ENCODE measurements around the gene TNIK. TPM values are rescaled to one million over a fixed set of nuclear protein-coding genes. Genes with fewer than 3 reads are reported as not detected.
A peak's percentile ranks its signal among the peaks of the same experiment; 100 is the strongest.

The TNIK gene
- total and polyA plus RNA-seq, 10 of the 15 experiments (the other 5 are each of a cell fraction or from before 2014, with no cell fraction given) = 13.9 to 74.3 (median 48.2) TPM

GRCh38 chr3:171446301-171446700, 13.9 kb downstream of the TNIK start:
- intact Hi-C loops (cut with micrococcal nuclease; ENCODE audit: unreplicated experiment) (no loop called here), in situ Hi-C loops (cut with MboI) (no loop called here)
- ATAC-seq (no peak), FAIRE-seq (no peak), DNase-seq (ENCODE audit: low read depth, low spot score) (no peak)
- Histone ChIP-seq H3K27me3 (replicated peaks in 1 of 2; ENCODE audit: control insufficient read depth in 2 of 2, insufficient read depth in 2 of 2, low read length in 1 of 2) (no peaks in the 10 kb centered on the region), H3K9me3 (replicated peaks; ENCODE audit: control insufficient read depth, insufficient read depth, low read length) (no peaks in the 10 kb centered on the region), H3K4me2 (ENCODE audit: control insufficient read depth, insufficient read depth) (peak overlapping the region; percentile 26; the same call in 1 of the 2 replicates), H3K27ac (ENCODE audit: control insufficient read depth, insufficient read depth) (peak overlapping the region; percentile 9; the same call in 1 of the 2 replicates), H3K79me2 (ENCODE audit: control insufficient read depth, insufficient read depth, low read length) (peaks cover 83% of the 10 kb centered on the region), H3K4me1 (ENCODE audit: control insufficient read depth, insufficient read depth, low read length) (peaks cover 33% of the 10 kb centered on the region), H3K36me3 (ENCODE audit: control insufficient read depth in 2 of 2, insufficient read depth in 2 of 2, low read length in 1 of 2) (0 out of 4 replicates have a peak, but pooled peaks cover 0 to 2% of the 10 kb centered on the region in 2 experiments), H3K4me3 (0 out of 2 replicates have a peak overlapping the region, but pooled peaks have one; percentile 1), H3K9ac (ENCODE audit: control insufficient read depth, insufficient read depth, low read length) (no peak overlapping the region), H2AFZ (ENCODE audit: control insufficient read depth, low read depth, low read length) (no peak overlapping the region), H4K20me1 (ENCODE audit: control insufficient read depth, insufficient read depth) (no peaks in the 10 kb centered on the region)
- ChIA-PET POLR2A (interaction anchor here (0.9 to 1.2 kb wide), 2 partner anchors 11 to 28 kb away, joined by 3 read pairs; no protein-coding TSS in a partner anchor), SMC1A (ENCODE audit: uncharacterized antibody, unreplicated experiment) (interaction anchor here (0.8 to 2.7 kb wide), 17 partner anchors 9 to 335 kb away, joined by 3 to 20 read pairs (median 4); no protein-coding TSS in a partner anchor), RAD21 (ENCODE audit: unreplicated experiment) (interaction anchor here (0.8 to 2.9 kb wide), 6 partner anchors 10 to 99 kb away, joined by 3 to 15 read pairs (median 6); no protein-coding TSS in a partner anchor), CTCF (interaction anchor here (1.0 to 1.8 kb wide), 6 partner anchors 9 to 283 kb away, joined by 3 to 6 read pairs (median 4); no protein-coding TSS in a partner anchor)
- TF ChIP-seq RUNX3 (IDR thresholded peaks at IDR 0.05; ENCODE audit: low read length) (no peak), TCF3 (IDR thresholded peaks at IDR 0.05; ENCODE audit: borderline replicate concordance, insufficient read depth, low read depth, low read length) (no peak), CHD1 (IDR thresholded peaks at IDR 0.05; ENCODE audit: low read depth, low read length) (no peak), KAT2A (conservative IDR thresholded peaks at IDR 0.05; ENCODE audit: control insufficient read depth, low read depth, low read length) (no peak)
- WGBS (ENCODE audit: insufficient coverage, insufficient replicate concordance, low lambda C conversion rate, missing lambda C conversion rate) = 0% methylated on average over 1 of the region's 1 CpG
- no TSS peak for BruUV-seq (replicated peaks)

- 88% methylated on average over 6 of the region's 6 CpGs for WGBS (ENCODE audit: insufficient coverage, insufficient replicate concordance, low lambda C conversion rate, missing lambda C conversion rate)
- Histone ChIP-seq H3K9me3 (replicated peaks; ENCODE audit: control insufficient read depth, insufficient read depth, low read length) (no peaks in the 10 kb centered on the region), H3K9ac (ENCODE audit: control insufficient read depth, insufficient read depth, low read length) (no peak overlapping the region), H3K27me3 (replicated peaks in 1 of 2; ENCODE audit: control insufficient read depth in 2 of 2, insufficient read depth in 2 of 2, low read length in 1 of 2) (no peaks in the 10 kb centered on the region), H3K4me2 (ENCODE audit: control insufficient read depth, insufficient read depth) (peak overlapping the region; percentile 1; the same call in 1 of the 2 replicates), H3K4me1 (ENCODE audit: control insufficient read depth, insufficient read depth, low read length) (peaks cover 33% of the 10 kb centered on the region), H3K4me3 (no peak overlapping the region), H3K27ac (ENCODE audit: control insufficient read depth, insufficient read depth) (no peak overlapping the region), H4K20me1 (ENCODE audit: control insufficient read depth, insufficient read depth) (no peaks in the 10 kb centered on the region), H2AFZ (ENCODE audit: control insufficient read depth, low read depth, low read length) (no peak overlapping the region), H3K79me2 (ENCODE audit: control insufficient read depth, insufficient read depth, low read length) (peaks cover 83% of the 10 kb centered on the region), H3K36me3 (ENCODE audit: control insufficient read depth in 2 of 2, insufficient read depth in 2 of 2, low read length in 1 of 2) (0 out of 4 replicates have a peak, but pooled peaks cover 0 to 2% of the 10 kb centered on the region in 2 experiments)
- CTCF ChIA-PET = interaction anchor here (1.0 to 1.8 kb wide), 6 partner anchors 8 to 283 kb away, joined by 3 to 6 read pairs (median 4); no protein-coding TSS in a partner anchor
- no TSS peak for BruUV-seq (replicated peaks)
- RAD21 ChIA-PET (ENCODE audit: unreplicated experiment) = interaction anchor here (0.8 to 2.9 kb wide), 5 partner anchors 9 to 34 kb away, joined by 3 to 15 read pairs (median 6); no protein-coding TSS in a partner anchor
- SMC1A ChIA-PET (ENCODE audit: uncharacterized antibody, unreplicated experiment) = interaction anchor here (0.6 to 2.7 kb wide), 12 partner anchors 9 to 334 kb away, joined by 3 to 20 read pairs (median 4); no protein-coding TSS in a partner anchor
- DNase-seq (ENCODE audit: low read depth, low spot score) (no peak), ATAC-seq (peak; percentile 31), FAIRE-seq (no peak)
- POLR2A ChIA-PET = interaction anchor here (0.9 to 1.2 kb wide), 4 partner anchors 11 to 87 kb away, joined by 3 to 5 read pairs (median 3); no protein-coding TSS in a partner anchor
- peak; percentile 44; the same call in 1 of the 2 replicates for TF ChIP-seq RUNX3 (IDR thresholded peaks at IDR 0.05; ENCODE audit: low read length)
- no peak for TF ChIP-seq IRF3 (IDR thresholded peaks at IDR 0.05)
- no peak for TF ChIP-seq CHD2 (IDR thresholded peaks at IDR 0.05; ENCODE audit: borderline replicate concordance, low read depth, low read length)
- intact Hi-C loops (cut with micrococcal nuclease; ENCODE audit: unreplicated experiment) = no loop called here
- in situ Hi-C loops (cut with MboI) = no loop called here
These were observed 14.5 kb downstream of the TNIK start for GRCh38 chr3:171445620-171446204.

Measured in GM12878 (cell line).